ENCODE data around the gene ST6GALNAC3.
"Not testable (repeated sequence)": the region's sequence is repeated elsewhere in the genome, so short reads cannot be mapped to it uniquely, and the experiment has no call there.

Gene ST6GALNAC3

DNA sequence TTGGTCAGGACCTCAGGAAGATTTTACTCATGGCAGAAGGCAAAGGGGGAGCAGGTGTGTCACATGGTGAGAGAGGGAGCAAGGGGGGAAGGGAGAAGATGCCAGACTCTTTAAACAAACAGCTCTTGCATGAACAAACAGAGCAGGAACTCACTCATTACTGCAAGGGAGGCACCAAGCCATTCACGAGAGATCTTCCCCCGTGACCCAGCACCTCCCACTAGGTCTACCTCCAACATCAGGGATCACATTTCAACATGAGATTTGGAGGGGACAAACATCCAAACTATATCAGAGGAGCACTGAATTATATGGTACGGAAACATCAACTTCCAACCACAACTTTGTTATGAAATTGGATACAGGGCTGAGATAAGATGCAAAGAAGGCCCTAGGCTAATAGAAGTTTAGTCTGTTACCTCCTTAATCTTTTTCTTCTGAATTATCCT is 164.9 kb downstream of the ST6GALNAC3 start:
- TF ChIP-seq FOXA1 (IDR thresholded peaks at IDR 0.05) (no peak), BHLHE40 (IDR thresholded peaks at IDR 0.05; ENCODE audit: borderline replicate concordance) (no peak), HDGF (IDR thresholded peaks at IDR 0.05; ENCODE audit: borderline replicate concordance) (no peak), LEF1 (IDR thresholded peaks at IDR 0.05; ENCODE audit: borderline replicate concordance) (no peak), FOXK2 (IDR thresholded peaks at IDR 0.05) (no peak), CTBP1 (IDR thresholded peaks at IDR 0.05; ENCODE audit: borderline replicate concordance) (no peak), TARDBP (IDR thresholded peaks at IDR 0.05) (no peak), FOXM1 (IDR thresholded peaks at IDR 0.05; ENCODE audit: borderline replicate concordance) (no peak), ELF4 (IDR thresholded peaks at IDR 0.05) (no peak), NFRKB (IDR thresholded peaks at IDR 0.05) (no peak)
- CTCF ChIA-PET, result no interaction called here
- POLR2A ChIA-PET, result no interaction called here
- DNase-seq (ENCODE audit: extremely low spot score), result no peak

DNA sequence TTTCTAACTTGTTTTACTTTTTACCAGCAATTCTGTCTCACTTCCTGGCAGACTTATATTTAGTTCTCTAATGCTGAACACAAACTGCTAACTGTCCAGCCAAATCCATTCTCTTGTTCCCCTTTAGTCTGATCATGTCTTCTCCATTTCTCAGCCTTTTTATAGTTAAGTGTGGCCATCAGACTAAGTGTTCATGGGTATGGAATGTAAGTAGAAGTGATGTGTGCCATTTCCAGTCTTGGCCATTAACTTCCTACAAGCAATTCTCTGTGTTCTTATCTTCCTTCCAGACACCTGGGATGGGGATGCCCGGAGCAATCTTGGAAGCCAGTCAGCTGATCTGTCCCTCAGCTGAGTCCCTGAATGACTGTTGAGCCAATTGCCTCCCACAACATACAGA is 165.8 kb downstream of the ST6GALNAC3 start:
- CTCF ChIA-PET, result no interaction called here

DNA sequence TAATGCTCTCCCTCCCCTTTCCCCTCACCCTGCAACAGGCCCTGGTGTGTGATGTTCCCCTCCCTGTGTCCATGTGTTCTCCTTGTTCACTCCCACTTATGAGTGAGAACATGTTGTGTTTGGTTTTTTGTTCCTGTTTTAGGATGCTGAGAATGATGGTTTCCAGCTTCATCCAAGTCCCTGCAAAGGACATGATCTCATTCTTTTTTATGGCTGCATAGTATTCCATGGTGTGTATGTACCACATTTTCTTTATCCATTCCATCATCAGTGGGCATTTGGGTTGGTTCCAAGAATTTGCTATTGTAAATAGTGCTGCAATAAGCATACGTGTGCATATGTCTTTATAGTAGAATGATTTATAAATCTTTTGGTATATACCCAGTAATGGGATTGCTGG is 168.0 kb downstream of the ST6GALNAC3 start:
- CTCF ChIA-PET, POLR2A ChIA-PET: not testable (repeated sequence)

More for the DNA sequence above, 165.8 kb downstream of the ST6GALNAC3 start:
- no peak for DNase-seq (ENCODE audit: extremely low spot score)
- POLR2A ChIA-PET, result no interaction called here
- TF ChIP-seq L3MBTL2 (conservative IDR thresholded peaks at IDR 0.05) (no peak), ZNF384 (IDR thresholded peaks at IDR 0.05) (no peak), FOXM1 (IDR thresholded peaks at IDR 0.05; ENCODE audit: borderline replicate concordance) (no peak), CTBP1 (IDR thresholded peaks at IDR 0.05; ENCODE audit: borderline replicate concordance) (no peak), FOXK2 (IDR thresholded peaks at IDR 0.05) (no peak), LEF1 (IDR thresholded peaks at IDR 0.05; ENCODE audit: borderline replicate concordance) (no peak), ARNT (IDR thresholded peaks at IDR 0.05) (no peak), HDGF (IDR thresholded peaks at IDR 0.05; ENCODE audit: borderline replicate concordance) (no peak), TARDBP (IDR thresholded peaks at IDR 0.05) (no peak), BHLHE40 (IDR thresholded peaks at IDR 0.05; ENCODE audit: borderline replicate concordance) (no peak), FOXA1 (IDR thresholded peaks at IDR 0.05) (no peak)
- TF ChIP-seq, protein P1, sequence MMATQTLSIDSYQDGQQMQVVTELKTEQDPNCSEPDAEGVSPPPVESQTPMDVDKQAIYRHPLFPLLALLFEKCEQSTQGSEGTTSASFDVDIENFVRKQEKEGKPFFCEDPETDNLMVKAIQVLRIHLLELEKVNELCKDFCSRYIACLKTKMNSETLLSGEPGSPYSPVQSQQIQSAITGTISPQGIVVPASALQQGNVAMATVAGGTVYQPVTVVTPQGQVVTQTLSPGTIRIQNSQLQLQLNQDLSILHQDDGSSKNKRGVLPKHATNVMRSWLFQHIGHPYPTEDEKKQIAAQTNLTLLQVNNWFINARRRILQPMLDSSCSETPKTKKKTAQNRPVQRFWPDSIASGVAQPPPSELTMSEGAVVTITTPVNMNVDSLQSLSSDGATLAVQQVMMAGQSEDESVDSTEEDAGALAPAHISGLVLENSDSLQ (IDR thresholded peaks at IDR 0.05), result no peak

DNA sequence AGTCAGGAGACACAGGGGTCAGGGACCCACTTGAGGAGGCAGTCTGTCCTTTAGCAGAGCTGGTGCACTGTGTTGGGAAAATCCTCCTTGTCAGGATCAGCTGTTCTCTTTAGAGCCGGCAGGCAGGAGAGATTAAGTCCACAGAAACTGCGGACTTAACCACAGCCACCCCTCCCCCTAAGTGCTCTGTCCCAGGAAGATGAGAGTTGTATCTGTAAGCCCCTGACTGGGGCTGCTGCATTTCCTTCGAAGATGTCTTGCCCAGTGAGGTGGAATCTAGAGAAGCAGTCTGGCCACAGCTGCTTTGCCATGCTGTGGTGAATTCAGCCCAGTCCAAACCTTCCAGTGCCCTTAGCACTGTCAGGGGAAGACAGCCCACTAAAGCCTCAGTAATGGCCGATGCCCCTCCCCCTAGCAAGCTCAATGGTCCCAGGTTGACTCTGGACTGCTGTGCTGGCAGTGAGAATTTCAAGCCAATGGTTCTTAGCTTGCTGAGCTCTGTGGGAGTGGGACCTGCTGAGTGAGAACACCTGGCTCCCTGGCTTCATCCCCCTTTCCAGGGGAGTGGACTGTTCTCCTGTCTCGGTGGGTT is 172.8 kb downstream of the ST6GALNAC3 start:
- ChIA-PET CTCF (no interaction called here), POLR2A (no interaction called here)
- TF ChIP-seq TARDBP (IDR thresholded peaks at IDR 0.05), result no peak
- no peak for TF ChIP-seq SUZ12 (IDR thresholded peaks at IDR 0.05)
- no peak for TF ChIP-seq FOXK2 (IDR thresholded peaks at IDR 0.05)
- no peak for TF ChIP-seq LEF1 (IDR thresholded peaks at IDR 0.05; ENCODE audit: borderline replicate concordance)
- TF ChIP-seq SP1 (IDR thresholded peaks at IDR 0.05), result no peak
- TF ChIP-seq ELF4 (IDR thresholded peaks at IDR 0.05), result no peak
- no peak for TF ChIP-seq ZNF384 (IDR thresholded peaks at IDR 0.05)
- TF ChIP-seq CTBP1 (IDR thresholded peaks at IDR 0.05; ENCODE audit: borderline replicate concordance), result no peak
- TF ChIP-seq, protein P1 (IDR thresholded peaks at IDR 0.05), result no peak
- no peak for TF ChIP-seq NFRKB (IDR thresholded peaks at IDR 0.05)
- no peak for TF ChIP-seq L3MBTL2 (conservative IDR thresholded peaks at IDR 0.05)
- no peak for TF ChIP-seq FOXA1 (IDR thresholded peaks at IDR 0.05)
- no peak for DNase-seq (ENCODE audit: extremely low spot score)

More for the DNA sequence above, 168.0 kb downstream of the ST6GALNAC3 start:
- not testable (repeated sequence) for DNase-seq (ENCODE audit: extremely low spot score)

DNA sequence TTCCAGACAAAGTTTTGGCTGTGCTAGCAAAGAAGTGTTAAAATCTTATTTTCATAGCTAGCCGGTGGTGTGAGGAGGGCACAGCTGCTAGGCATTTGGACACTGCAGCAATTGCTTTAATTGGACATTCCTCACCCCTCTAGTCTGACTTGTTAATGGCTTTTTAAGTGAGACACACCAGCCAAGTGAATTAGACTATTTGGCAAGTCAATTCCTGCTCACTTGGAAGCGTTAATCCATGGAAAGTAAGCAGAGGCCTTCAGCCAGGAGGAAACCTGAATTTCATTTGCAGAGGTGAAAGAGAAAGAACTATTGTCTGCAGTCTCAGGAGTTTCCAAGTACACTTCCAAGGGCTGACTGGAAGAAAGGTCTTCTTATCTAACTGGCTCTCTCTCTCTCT is 175.7 kb downstream of the ST6GALNAC3 start:
- POLR2A ChIA-PET, result no interaction called here
- no peak for TF ChIP-seq BHLHE40 (IDR thresholded peaks at IDR 0.05; ENCODE audit: borderline replicate concordance)
- no peak for TF ChIP-seq ARNT (IDR thresholded peaks at IDR 0.05)
- TF ChIP-seq FOXA1 (IDR thresholded peaks at IDR 0.05), result no peak
- no peak for TF ChIP-seq SUZ12 (IDR thresholded peaks at IDR 0.05)
- TF ChIP-seq FOXK2 (IDR thresholded peaks at IDR 0.05), result no peak
- no peak for TF ChIP-seq NFRKB (IDR thresholded peaks at IDR 0.05)
- TF ChIP-seq TARDBP (IDR thresholded peaks at IDR 0.05), result no peak
- no peak for TF ChIP-seq LEF1 (IDR thresholded peaks at IDR 0.05; ENCODE audit: borderline replicate concordance)
- no peak for TF ChIP-seq L3MBTL2 (conservative IDR thresholded peaks at IDR 0.05)
- TF ChIP-seq ELF4 (IDR thresholded peaks at IDR 0.05), result no peak
- no peak for TF ChIP-seq SP1 (IDR thresholded peaks at IDR 0.05)
- no peak for TF ChIP-seq ZNF384 (IDR thresholded peaks at IDR 0.05)
- no peak for TF ChIP-seq HDGF (IDR thresholded peaks at IDR 0.05; ENCODE audit: borderline replicate concordance)
- TF ChIP-seq CTBP1 (IDR thresholded peaks at IDR 0.05; ENCODE audit: borderline replicate concordance), result no peak
- no peak for TF ChIP-seq FOXM1 (IDR thresholded peaks at IDR 0.05; ENCODE audit: borderline replicate concordance)
- TF ChIP-seq, protein P1 (IDR thresholded peaks at IDR 0.05), result no peak
- CTCF ChIA-PET, result interaction anchor here (0.7 kb wide), 1 partner anchor 939 kb away, joined by 3 read pairs; no protein-coding TSS in a partner anchor

DNA sequence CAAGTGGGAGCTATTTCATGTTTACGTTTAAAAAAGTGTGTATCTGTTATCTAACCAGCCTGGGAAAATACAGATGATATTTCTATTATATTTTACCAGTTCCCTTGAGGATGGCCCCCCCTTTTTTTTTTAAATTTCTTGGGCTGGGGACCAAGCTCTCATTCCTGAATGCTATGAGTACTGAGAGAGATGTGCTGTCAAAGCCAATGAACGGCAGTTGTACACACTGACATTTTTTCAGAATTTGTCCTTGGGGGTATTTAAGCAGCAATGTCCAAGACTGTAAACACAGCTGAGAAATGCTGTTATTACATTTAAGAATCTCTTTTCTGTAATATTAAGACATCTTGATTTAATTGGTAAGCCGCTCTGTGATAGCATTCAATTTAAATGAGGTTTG is 177.9 kb downstream of the ST6GALNAC3 start:
- ChIA-PET POLR2A (no interaction called here), CTCF (no interaction called here)
- no peak for DNase-seq (ENCODE audit: extremely low spot score)
- TF ChIP-seq CTBP1 (IDR thresholded peaks at IDR 0.05; ENCODE audit: borderline replicate concordance), result no peak
- no peak for TF ChIP-seq ELF4 (IDR thresholded peaks at IDR 0.05)
- no peak for TF ChIP-seq SP1 (IDR thresholded peaks at IDR 0.05)
- TF ChIP-seq TARDBP (IDR thresholded peaks at IDR 0.05), result no peak
- TF ChIP-seq NFRKB (IDR thresholded peaks at IDR 0.05), result no peak
- no peak for TF ChIP-seq L3MBTL2 (conservative IDR thresholded peaks at IDR 0.05)
- TF ChIP-seq, protein P1 (IDR thresholded peaks at IDR 0.05), result no peak
- TF ChIP-seq FOXK2 (IDR thresholded peaks at IDR 0.05), result no peak
- no peak for TF ChIP-seq HDGF (IDR thresholded peaks at IDR 0.05; ENCODE audit: borderline replicate concordance)
- TF ChIP-seq BHLHE40 (IDR thresholded peaks at IDR 0.05; ENCODE audit: borderline replicate concordance), result no peak
- no peak for TF ChIP-seq ZNF384 (IDR thresholded peaks at IDR 0.05)
- no peak for TF ChIP-seq FOXM1 (IDR thresholded peaks at IDR 0.05; ENCODE audit: borderline replicate concordance)
- no peak for TF ChIP-seq LEF1 (IDR thresholded peaks at IDR 0.05; ENCODE audit: borderline replicate concordance)
- TF ChIP-seq ARNT (IDR thresholded peaks at IDR 0.05), result no peak
- no peak for TF ChIP-seq SUZ12 (IDR thresholded peaks at IDR 0.05)
- no peak for TF ChIP-seq FOXA1 (IDR thresholded peaks at IDR 0.05)

More for the DNA sequence above, 175.7 kb downstream of the ST6GALNAC3 start:
- no peak for DNase-seq (ENCODE audit: extremely low spot score)

All from HEK293T (cell line).